SH-SY5Y (cell line): ENCODE results near the gene NEK7.

Experiments used
- GATA2 ChIP-seq: IDR thresholded peaks from 2 replicates; pipeline ENCODE4 v1.6.1; 2011; ENCODE audit warnings: mild to moderate bottlenecking, low read depth, low read length
- GATA3 ChIP-seq: IDR thresholded peaks from 2 replicates; pipeline ENCODE4 v1.6.1; 2011; ENCODE audit warnings: low read depth, mild to moderate bottlenecking, low read length, moderate library complexity

NEK7 gene

GRCh38 chr1:198234520-198235251 lies 77.9 kb downstream of the NEK7 start:
- TF ChIP-seq GATA2 (no peak), GATA3 (no peak)

GRCh38 chr1:198238121-198238520 lies 81.3 kb downstream of the NEK7 start:
- TF ChIP-seq GATA3 = no peak
- no peak for TF ChIP-seq GATA2

GRCh38 chr1:198241553-198241952 lies 84.8 kb downstream of the NEK7 start:
- no peak for TF ChIP-seq GATA2
- TF ChIP-seq GATA3 = no peak

- TF ChIP-seq GATA3 = no peak
- no peak for TF ChIP-seq GATA2
Observed at GRCh38 chr1:198244772-198245171, 88.0 kb downstream of the NEK7 start.

- TF ChIP-seq GATA2 (no peak), GATA3 (no peak)
Observed at GRCh38 chr1:198245379-198245778, 88.6 kb downstream of the NEK7 start.

GRCh38 chr1:198246337-198246736 lies 89.5 kb downstream of the NEK7 start:
- TF ChIP-seq GATA3 = no peak
- no peak for TF ChIP-seq GATA2

- TF ChIP-seq GATA3 (no peak), GATA2 (no peak)
Observed at GRCh38 chr1:198253259-198253658, 96.5 kb downstream of the NEK7 start.

- TF ChIP-seq GATA2 (no peak), GATA3 (no peak)
Observed at GRCh38 chr1:198253668-198254067, 96.9 kb downstream of the NEK7 start.

- no peak for TF ChIP-seq GATA3
- TF ChIP-seq GATA2 = no peak
Observed at GRCh38 chr1:198254521-198254920, 97.7 kb downstream of the NEK7 start.

- TF ChIP-seq GATA2 = no peak
- no peak for TF ChIP-seq GATA3
Observed at GRCh38 chr1:198254948-198255347, 98.2 kb downstream of the NEK7 start.

- TF ChIP-seq GATA3 = no peak
- TF ChIP-seq GATA2 = no peak
Observed at GRCh38 chr1:198255784-198256183, 99.0 kb downstream of the NEK7 start.

GRCh38 chr1:198258491-198258890 lies 101.7 kb downstream of the NEK7 start:
- TF ChIP-seq GATA3 (no peak), GATA2 (no peak)

GRCh38 chr1:198259333-198260074 lies 102.7 kb downstream of the NEK7 start:
- TF ChIP-seq GATA2 = no peak
- TF ChIP-seq GATA3 = no peak

GRCh38 chr1:198261886-198262285 lies 105.1 kb downstream of the NEK7 start:
- TF ChIP-seq GATA2 (no peak), GATA3 (no peak)

GRCh38 chr1:198263186-198263585 lies 106.4 kb downstream of the NEK7 start:
- TF ChIP-seq GATA2 (no peak), GATA3 (no peak)

GRCh38 chr1:198264282-198264681 lies 107.5 kb downstream of the NEK7 start:
- TF ChIP-seq GATA2 (no peak), GATA3 (no peak)
